HG02852 (cell line): ENCODE measurements around the gene TLE4.
"Not testable (repeated sequence)": the region's sequence is repeated elsewhere in the genome, so short reads cannot be mapped to it uniquely, and the experiment has no call there.

Experiments used
- ATAC-seq: cut with Tn5 transposase; IDR thresholded peaks from one replicate; pipeline ENCODE4 v1.9.1; 2021; ENCODE audit warnings: mild to moderate bottlenecking, moderate library complexity; ENCODE audit not compliant: unreplicated experiment

TLE4 gene

DNA sequence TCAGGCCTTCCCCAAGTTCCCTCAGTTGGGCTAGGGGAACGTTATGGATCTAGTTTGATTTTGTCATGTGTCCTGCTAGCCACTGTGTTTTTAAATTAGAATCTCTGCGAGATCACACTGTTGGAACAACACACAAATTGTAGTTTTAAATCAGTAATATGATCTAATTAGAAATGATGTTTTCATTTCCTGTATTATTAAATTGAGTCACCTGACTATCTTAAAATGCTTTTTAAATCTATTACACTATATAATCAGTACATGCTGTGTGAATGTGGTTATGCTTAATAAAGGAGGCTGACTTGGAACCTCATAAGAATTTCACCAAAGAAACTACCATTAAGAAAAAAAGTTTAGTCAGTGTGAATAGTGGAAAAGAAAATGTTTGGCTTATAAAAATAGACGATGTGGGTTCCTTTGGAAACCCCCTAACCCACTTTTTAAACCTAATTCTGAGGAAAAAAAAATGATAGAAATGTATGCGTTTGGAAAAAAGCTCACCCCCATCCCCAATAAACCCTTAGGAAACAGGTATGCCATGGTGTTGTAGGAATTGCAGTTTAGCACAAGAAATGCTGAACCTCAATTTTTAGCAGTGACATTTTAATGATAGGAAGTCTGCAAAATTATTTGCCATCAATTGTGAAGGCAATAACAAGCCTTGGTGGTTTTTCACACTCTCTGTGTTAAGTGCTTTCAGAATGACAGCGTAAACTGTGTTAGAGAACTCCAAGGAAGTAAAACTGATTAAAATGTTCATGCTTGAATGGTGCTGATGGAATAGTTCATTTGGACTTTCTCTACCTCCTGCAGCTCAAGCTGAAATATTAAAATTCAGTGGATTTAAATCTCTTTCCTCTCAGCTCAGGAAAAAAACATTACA lies 59.0 kb downstream of the TLE4 start:
- ATAC-seq: peak; percentile 68

DNA sequence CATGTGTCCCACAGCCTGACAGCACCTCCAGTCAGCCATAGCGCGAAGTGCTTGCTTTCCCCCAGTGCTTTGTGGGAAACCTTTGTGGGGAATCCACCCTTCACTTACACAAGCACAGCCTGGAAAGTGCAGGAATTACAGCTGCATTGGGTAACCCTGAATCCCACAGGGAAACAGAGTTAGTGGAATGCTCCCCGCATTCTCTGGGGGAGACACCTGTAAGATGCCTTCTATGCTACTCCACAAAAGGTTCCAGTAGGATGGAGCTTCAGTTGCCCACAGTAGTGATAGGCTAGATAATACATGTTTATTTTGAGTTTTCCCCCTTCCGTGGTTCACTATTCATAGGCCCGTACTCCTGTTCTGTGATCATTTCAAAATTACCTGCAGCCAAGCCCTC lies 60.3 kb downstream of the TLE4 start:
- no peak for ATAC-seq

DNA sequence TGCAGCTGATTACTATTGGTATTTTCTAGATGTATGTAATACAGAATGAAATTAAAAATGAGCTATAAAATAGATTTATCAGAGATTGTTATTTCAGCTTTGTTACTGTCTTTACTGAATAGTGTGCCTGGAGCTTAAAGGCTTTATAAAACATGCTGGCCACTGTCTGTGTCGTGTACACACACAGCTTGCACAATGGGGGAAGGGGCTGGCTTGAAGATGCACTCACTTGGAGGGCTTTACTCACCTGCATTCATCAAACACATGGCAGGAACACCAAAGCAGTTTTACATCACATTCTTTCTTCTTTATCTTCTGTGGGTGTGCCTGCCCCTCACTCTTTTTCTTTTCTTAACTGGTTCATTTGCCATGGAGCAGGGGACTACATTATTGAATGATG lies 60.9 kb downstream of the TLE4 start:
- ATAC-seq: no peak

DNA sequence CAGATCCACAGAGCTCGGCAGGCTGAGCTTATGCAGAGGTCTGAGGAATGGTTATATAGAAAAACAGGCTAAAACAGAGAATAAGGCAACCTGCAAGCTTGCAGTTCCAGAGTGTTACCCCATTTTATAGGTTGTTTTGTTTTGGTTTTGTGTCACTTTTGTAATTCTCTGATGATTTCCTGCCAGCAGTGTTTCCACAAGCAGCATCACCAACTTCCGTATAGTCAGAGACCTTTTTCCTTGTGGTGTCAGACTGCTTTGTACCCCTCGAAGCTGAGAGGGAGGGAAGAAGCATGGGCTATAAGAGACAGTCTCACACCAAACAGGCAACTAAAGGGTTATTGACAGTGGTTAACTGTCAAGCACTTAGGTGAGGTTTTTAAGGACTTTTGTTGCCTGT lies 61.8 kb downstream of the TLE4 start:
- no peak for ATAC-seq

DNA sequence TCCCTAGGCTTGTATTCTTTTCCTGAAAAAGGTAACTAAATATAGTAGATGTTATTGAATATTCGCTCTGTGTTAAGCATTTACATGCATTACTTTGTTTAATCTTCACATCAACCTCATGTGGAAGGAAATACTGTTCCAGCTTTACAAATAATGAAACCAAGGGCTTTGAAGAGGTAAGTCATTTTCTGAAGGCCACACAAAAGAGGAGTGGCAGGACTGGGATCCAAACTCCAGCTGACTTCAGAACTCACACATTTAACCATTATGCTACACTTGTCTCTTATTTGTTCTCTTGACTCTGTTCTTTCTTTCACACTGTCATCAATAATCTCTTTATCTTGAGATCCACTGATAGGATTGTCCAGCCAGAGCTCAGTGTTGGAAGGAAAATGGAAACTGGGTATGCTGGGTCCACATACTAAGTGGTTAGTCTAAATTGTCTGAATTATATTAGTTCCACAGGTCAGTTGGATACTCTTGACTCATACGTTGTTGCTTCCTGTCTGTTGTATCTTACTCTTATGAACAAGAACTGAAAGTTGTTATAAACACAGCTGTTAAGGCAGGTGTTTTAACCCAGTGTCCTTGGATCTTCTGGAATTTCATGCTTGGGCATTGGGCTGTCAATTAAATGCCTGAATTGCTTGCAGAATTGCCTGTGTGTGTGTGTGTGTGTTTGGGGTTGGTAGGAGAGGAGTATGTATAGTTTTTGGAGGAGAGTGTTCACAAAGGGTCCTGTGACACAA lies 65.6 kb downstream of the TLE4 start:
- ATAC-seq: no peak

DNA sequence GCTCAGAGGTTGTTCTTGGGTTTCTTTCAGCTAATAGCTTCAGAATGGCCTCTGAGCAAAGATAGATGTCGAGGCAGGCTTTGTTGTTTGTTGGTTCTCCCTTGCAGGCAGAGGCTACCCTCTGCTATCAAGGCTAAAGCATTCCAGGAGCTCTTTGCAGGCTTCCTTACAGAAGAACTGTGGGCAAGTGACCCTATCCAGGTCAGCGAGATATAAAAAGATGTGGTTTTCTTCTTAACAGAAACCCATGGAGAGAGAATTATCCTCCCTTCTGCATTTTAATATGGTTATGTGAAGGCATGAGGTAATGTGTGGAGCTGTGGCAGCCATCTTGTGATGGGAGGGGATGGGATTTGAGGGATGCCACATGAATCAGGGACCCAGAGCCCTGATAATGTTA lies 67.0 kb downstream of the TLE4 start:
- ATAC-seq: no peak

DNA sequence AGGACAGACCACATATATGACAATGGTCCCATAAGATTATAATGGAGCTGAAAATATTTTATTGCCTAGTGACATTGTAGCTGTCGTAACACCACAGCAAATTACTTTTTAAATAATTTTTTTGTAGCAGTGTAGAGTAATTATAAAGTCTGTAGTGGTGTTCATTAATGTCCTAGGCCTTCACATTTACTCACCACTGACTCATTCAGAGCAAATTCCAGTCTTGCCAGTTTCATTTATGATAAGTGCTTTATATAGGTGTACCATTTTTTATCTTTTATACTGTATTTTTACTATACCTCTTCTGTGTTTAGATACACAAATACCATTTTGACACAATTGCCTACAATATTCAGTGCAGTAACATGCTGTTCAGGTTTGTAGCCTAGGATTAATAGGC lies 67.6 kb downstream of the TLE4 start:
- no peak for ATAC-seq

DNA sequence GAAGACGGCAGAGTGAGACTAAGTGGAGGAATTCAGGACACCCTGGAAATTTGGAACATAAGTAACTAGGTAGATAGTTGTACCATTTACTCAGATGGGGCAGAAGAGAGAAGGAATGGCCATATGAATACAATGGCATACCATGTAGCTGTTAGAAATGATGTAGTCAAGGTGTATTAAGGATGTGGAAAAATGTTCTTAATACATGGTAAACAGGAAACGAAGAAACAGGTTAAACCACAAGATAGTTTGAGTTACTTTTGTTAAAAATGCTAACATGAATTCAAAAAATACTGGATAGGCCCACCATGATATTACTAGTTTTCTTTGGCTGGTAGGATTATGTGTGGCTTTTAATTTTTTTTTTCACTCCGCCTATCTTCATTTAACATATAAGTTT lies 68.3 kb downstream of the TLE4 start:
- not testable (repeated sequence) for ATAC-seq

DNA sequence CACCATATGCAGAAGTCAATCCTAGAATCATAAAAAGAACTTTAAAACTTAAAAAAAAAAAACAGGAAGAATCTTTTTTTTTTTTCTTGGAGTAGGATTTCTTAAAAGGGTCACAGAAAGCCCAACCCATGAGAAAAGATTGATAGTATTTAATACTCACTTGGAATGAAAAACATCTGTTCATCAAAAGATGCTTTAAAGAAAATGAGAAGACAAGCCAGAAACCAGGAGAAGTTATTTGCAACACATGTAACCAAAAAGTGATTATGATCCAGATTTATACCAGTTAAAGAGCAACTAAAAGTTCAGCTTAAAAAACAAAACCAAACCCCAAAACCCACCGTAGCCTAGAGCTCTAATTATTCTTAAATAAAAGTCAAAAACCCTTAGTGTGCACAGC lies 69.3 kb downstream of the TLE4 start:
- no peak for ATAC-seq

DNA sequence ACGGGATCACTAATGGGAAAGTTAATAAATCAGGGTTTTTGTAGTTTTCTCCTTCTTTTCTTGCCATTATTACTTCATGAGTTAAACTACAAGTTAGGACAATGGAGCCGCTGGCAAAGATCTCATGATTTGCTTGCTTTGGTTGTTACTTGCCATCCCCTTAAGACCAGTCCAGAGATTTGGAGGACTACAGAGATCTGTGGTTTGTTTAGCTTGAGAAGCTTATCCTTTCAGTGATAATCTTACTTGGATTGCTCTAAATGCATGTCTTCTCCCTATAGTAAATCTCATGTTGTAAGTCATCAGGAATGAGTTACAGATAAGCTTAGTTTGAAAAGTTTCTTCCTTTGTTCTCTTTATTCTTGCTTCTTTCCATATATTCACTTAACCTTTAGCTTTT lies 70.9 kb downstream of the TLE4 start:
- ATAC-seq: no peak

DNA sequence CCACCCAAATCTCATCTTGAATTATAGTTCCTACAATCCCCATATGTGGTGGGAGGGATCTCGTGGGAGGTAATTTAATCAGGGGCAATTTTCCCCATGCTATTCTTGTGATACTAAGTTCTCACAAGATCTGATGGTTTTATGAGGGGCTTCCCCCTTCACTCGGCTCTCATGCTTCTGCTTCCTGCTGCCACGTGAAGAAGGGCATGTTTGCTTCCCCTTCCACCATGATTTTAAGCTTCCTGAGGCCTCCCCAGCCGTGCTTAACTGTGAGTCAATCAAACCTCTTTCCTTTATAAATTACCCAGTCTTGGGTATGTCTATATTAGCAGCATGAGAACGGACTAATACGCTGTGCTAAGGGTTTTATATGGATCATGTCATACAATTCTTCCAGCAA lies 72.3 kb downstream of the TLE4 start:
- no peak for ATAC-seq

DNA sequence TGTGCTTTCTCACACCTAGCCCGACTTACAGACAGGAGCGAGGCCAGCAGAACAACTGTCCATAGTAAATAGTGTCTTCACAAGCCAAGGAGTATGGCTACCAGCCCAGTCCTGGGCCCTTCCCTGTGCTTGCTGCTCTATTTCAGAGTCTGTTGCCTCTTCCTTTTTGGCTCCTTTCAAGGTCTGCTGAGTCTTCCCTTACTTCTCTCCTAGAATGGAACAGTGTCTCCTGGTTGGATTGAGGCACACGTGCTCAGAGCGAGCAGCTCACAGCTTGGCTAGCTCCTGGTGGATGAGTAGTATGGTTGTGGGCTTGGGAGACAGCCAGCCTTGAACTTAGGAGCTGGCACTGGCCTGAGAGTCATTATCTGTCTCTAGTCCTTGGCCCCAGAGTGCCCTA lies 72.8 kb downstream of the TLE4 start:
- ATAC-seq: no peak

DNA sequence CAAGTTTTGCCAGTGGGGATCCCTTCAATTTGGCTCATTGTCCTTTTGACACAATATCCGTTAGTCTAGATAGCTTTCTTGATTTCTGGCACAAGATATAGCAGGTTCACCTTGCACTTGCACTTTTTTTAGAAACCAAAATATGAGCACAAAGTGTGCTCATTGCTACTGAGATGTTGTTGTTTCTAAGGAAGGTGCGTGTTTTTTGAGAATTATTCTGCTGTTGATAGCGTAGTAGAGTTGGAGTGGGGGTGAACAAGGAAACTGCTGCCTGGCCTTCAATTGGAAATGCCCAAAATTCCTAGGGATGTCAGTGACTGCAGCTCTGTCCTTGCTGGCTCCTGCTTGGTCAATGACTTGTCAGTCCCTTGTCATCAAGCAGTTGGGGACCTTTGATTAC lies 73.3 kb downstream of the TLE4 start:
- no peak for ATAC-seq

DNA sequence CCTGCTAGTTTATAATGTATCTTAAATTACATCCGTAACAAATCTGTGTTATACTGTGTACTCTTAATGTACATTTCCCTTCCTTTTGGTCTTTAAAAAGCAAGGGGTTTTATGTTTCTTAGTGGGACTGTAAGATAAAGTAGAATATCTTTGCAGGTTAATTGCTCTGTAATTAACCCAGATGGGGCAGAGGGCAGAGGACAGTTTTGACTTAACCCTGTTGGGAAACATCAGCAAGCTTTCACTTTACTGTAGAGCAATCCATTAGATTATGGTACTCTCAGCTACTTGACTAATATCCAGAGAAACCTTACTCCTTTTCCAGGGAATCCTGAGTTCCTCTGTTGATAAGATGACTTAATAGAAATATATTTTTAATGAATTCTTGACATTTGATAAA lies 74.3 kb downstream of the TLE4 start:
- ATAC-seq: no peak

DNA sequence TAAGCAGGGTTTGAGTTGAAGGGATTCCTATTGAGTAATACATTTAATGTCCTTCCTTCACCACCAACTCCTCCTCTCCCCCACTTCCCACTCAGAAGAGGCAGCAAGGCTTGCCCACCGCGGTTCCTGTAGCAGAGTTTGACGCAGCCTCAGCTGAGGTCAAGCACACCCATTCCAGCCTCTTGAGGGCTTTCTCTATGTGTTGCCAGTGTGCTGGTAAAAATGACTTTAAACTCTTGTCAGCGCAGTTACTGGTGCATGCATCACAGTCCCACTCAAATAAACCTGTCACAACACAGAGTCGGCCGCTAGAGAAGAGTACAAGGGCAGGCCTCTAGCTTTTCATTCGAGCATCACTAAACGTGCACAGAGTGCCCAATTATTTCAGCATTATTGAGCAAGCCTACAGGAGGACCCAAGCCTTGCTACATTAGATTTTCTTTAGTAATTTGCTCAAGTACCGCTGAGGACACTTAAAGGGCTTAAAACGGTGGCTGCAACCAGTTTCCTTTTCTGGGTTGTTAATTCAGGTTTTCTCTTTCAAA lies 79.6 kb downstream of the TLE4 start:
- ATAC-seq: no peak

DNA sequence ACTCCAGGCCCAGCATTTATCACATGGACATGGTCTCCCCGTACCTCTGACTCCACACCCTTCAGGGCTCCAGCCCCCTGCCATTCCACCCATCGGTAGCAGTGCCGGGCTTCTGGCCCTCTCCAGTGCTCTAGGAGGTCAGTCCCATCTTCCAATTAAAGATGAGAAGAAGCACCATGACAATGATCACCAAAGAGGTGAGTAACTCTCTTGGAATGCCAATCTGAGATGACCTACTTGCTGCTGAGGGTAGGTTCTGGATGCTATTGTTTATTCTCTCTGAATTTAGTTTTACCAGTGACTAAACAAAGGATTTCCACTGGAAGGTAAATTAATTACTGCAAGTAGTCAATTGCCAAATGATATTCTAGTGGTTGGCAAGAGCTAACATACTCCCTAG lies 80.8 kb downstream of the TLE4 start:
- ATAC-seq: no peak

DNA sequence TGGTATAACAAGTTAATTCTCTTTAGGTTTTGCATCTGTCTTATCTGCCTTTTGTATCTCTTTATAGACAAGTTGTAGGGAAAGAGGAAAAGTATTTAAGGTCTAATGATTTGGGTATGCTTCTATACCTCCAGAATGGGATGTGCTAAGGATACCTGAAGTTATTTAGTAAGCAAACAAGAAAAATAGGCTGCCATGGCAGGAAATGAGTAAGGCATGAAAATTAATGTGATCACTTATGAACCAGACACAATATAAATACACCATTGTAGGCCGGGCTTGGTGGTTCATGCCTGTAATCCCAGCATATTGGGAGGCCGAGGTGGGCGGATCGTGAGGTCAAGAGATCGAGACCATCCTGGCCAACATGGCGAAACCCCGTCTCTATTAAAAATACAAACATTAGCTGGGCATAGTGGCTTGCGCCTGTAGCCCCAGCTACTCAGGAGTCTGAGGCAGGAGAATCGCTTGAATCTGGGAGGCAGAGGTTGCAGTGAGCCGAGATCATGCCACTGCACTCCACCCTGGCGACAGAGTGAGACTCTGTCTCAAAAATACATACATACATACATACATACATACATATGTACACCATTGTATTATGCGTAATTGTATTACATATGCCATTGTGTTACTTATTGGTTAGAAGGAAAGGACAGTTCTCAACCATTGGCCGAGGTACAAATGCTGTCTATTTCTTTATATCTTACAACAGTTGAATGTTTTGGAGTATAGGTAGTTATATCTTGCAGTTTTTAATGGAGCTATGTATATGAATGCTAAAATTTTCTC lies 83.0 kb downstream of the TLE4 start:
- not testable (repeated sequence) for ATAC-seq

DNA sequence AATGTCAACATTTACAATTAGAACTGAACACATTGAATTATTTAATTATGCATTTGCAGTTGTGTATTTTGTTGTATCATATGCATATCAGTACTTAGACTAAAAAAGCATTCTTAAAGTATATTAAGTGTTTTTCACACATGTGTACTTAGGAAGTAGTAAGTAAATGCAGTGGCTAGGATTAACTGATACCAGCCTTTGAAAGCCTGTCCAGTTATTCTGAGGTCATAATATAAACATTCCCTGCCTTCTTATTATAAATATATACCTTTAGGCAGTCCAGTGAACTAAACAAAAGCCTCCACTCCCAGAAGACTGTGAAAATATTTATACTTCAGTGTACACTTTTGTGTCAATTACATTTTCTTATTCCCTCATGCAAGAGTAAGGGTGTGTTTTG lies 83.8 kb downstream of the TLE4 start:
- ATAC-seq: no peak

DNA sequence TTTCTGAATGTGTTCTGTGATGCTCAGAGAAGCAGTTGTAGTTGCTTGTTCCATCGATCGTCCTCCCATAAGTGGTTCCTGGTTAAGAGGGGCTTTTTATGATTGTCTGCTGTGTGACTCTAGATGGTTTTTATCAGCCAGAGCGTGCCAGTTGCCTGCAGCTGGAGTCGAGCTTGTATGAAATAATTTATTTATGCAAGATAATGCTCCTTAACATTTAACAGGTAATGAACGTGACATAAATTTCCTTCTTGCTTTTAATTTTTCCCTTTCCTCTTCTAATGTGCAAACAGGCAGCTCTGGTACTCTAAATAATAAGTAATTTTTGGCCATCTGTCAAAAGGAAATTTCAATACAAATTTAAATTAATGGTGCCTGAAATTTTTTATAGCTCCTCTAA lies 84.4 kb downstream of the TLE4 start:
- no peak for ATAC-seq

DNA sequence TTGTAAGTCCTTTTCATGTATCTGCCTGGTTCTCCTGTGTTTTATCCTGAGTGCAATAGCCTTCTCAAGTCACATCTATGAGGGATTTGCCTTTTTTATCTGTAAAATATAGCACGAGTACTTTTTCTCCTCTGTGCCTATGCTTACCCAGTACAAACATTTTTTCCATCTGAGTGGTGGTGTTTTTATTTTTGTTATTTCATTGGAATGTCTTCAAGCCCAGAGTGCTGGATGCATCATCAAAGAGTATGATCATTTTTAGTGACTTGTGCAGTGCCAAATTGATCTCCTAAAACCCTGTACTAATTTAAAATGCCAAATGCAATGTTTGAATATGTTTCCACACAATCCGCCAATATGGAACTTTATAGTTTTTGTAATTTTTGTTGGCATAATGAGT lies 86.1 kb downstream of the TLE4 start:
- no peak for ATAC-seq

DNA sequence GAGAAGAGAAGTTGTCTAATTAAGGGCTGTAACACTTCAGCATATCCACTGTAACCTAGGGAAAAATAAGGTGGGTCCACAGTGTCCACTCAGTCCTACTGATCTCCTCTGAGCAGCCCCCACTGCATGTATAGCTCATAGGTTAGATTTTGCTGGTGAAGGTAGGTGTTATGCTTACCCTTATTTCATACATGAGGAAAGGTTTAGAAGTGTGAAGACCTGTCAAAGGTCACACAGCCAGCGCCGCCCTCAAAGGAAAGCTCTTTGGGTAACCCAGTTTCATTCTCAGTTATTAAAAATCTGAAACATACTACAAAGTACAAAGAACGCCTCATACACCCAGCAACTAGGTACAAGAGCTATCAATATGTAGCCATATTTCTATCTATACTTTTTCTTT lies 87.2 kb downstream of the TLE4 start:
- ATAC-seq: no peak
